ENCODE data around the gene SCAMP4.

Gene SCAMP4

GRCh38 chr19:1862068-1862423, 43.2 kb upstream of the SCAMP4 start:
- peak overlapping the region; percentile 66 to 98; a peak in 3 of 4 replicates for H3K4me3 ChIP-seq (ENCODE audit: low read depth in 1 of 2, low read length in 2 of 2)
- no peak for TF ChIP-seq EZH2 (IDR thresholded peaks at IDR 0.05; ENCODE audit: borderline replicate concordance, low read depth, low read length, severe bottlenecking)
- TF ChIP-seq CTCF (IDR thresholded peaks at IDR 0.05; ENCODE audit: borderline replicate concordance, extremely low read depth, low read length, poor library complexity, severe bottlenecking) = no peak
- no peaks in the 10 kb centered on the region for H3K9me3 ChIP-seq (ENCODE audit: insufficient read depth, low read length, severe bottlenecking)
- H3K4me2 ChIP-seq (ENCODE audit: insufficient read depth, low read length) = peak overlapping the region; percentile 92
- H3K27me3 ChIP-seq (ENCODE audit: insufficient read depth, low read length, poor library complexity) = no peaks in the 10 kb centered on the region
- H2AFZ ChIP-seq (ENCODE audit: low read depth, low read length) = no peak overlapping the region
- H3K9ac ChIP-seq (ENCODE audit: low read depth, low read length) = peak overlapping the region; percentile 67
- H3K27ac ChIP-seq (ENCODE audit: low read length) = peak overlapping the region; percentile 52
- H4K20me1 ChIP-seq (ENCODE audit: insufficient read depth, low read length) = peaks cover 55% of the 10 kb centered on the region
- no peaks in the 10 kb centered on the region for H3K36me3 ChIP-seq (ENCODE audit: insufficient read depth, low read length)
- H3K4me1 ChIP-seq (ENCODE audit: insufficient read depth, low read length) = peaks cover 37% of the 10 kb centered on the region
- DNase-seq (no peak), ATAC-seq (ENCODE audit: insufficient read depth, low read depth) (no peak)
- peaks cover 72% of the 10 kb centered on the region for H3K79me2 ChIP-seq (ENCODE audit: insufficient read depth, low read length)

- ATAC-seq (ENCODE audit: insufficient read depth, low read depth) (no peak), DNase-seq (peak; percentile 62)
These were observed 42.5 kb upstream of the SCAMP4 start for GRCh38 chr19:1862424-1863327.

GRCh38 chr19:1863328-1863637, 41.9 kb upstream of the SCAMP4 start, which contains the start of gene KLF16:
Gene KLF16, minus strand, starts transcription at chr19:1863579. Its CDS starts 82 bp downstream, at chr19:1863497.
- Histone ChIP-seq H2AFZ (ENCODE audit: low read depth, low read length) (peak within 1 kb of the TSS; percentile 75), H4K20me1 (ENCODE audit: insufficient read depth, low read length) (peaks cover 43% of the 10 kb centered on the region), H3K4me1 (ENCODE audit: insufficient read depth, low read length) (peaks cover 37% of the 10 kb centered on the region), H3K79me2 (ENCODE audit: insufficient read depth, low read length) (peaks cover 60% of the 10 kb centered on the region), H3K4me2 (ENCODE audit: insufficient read depth, low read length) (peak within 1 kb of the TSS; percentile 92), H3K36me3 (ENCODE audit: insufficient read depth, low read length) (no peaks in the 10 kb centered on the region), H3K9me3 (ENCODE audit: insufficient read depth, low read length, severe bottlenecking) (no peaks in the 10 kb centered on the region), H3K27me3 (ENCODE audit: insufficient read depth, low read length, poor library complexity) (no peaks in the 10 kb centered on the region), H3K4me3 (ENCODE audit: low read depth in 1 of 2, low read length in 2 of 2) (peak within 1 kb of the TSS; percentile 84 to 98; a peak in 3 of 4 replicates), H3K27ac (ENCODE audit: low read length) (peak within 1 kb of the TSS; percentile 83), H3K9ac (ENCODE audit: low read depth, low read length) (peak within 1 kb of the TSS; percentile 75)
- no peak for ATAC-seq (ENCODE audit: insufficient read depth, low read depth)
- no peak for TF ChIP-seq CTCF (IDR thresholded peaks at IDR 0.05; ENCODE audit: borderline replicate concordance, extremely low read depth, low read length, poor library complexity, severe bottlenecking)
- TF ChIP-seq EZH2 (IDR thresholded peaks at IDR 0.05; ENCODE audit: borderline replicate concordance, low read depth, low read length, severe bottlenecking) = no peak
- no peak for DNase-seq

More at GRCh38 chr19:1862424-1863327, 42.5 kb upstream of the SCAMP4 start:
- Histone ChIP-seq H3K4me3 (ENCODE audit: low read depth in 1 of 2, low read length in 2 of 2) (peak overlapping the region; percentile 84 to 98; a peak in 3 of 4 replicates), H2AFZ (ENCODE audit: low read depth, low read length) (peak overlapping the region; percentile 75), H3K9ac (ENCODE audit: low read depth, low read length) (peak overlapping the region; percentile 67), H3K4me1 (ENCODE audit: insufficient read depth, low read length) (peaks cover 37% of the 10 kb centered on the region), H3K79me2 (ENCODE audit: insufficient read depth, low read length) (peaks cover 66% of the 10 kb centered on the region), H3K36me3 (ENCODE audit: insufficient read depth, low read length) (no peaks in the 10 kb centered on the region), H3K27me3 (ENCODE audit: insufficient read depth, low read length, poor library complexity) (no peaks in the 10 kb centered on the region), H3K27ac (ENCODE audit: low read length) (peak overlapping the region; percentile 62), H3K4me2 (ENCODE audit: insufficient read depth, low read length) (peak overlapping the region; percentile 92), H4K20me1 (ENCODE audit: insufficient read depth, low read length) (peaks cover 49% of the 10 kb centered on the region), H3K9me3 (ENCODE audit: insufficient read depth, low read length, severe bottlenecking) (no peaks in the 10 kb centered on the region)
- TF ChIP-seq EZH2 (IDR thresholded peaks at IDR 0.05; ENCODE audit: borderline replicate concordance, low read depth, low read length, severe bottlenecking) = no peak
- TF ChIP-seq CTCF (IDR thresholded peaks at IDR 0.05; ENCODE audit: borderline replicate concordance, extremely low read depth, low read length, poor library complexity, severe bottlenecking) = no peak

All from DND-41 (cell line).